ENCODE results near the gene WSCD2. TPM values are rescaled to one million over a fixed set of nuclear protein-coding genes. Genes with fewer than 3 reads are reported as not detected.

WSCD2 gene
- polyA plus RNA-seq, 3 donors from 2014 or later = not detected

DNA sequence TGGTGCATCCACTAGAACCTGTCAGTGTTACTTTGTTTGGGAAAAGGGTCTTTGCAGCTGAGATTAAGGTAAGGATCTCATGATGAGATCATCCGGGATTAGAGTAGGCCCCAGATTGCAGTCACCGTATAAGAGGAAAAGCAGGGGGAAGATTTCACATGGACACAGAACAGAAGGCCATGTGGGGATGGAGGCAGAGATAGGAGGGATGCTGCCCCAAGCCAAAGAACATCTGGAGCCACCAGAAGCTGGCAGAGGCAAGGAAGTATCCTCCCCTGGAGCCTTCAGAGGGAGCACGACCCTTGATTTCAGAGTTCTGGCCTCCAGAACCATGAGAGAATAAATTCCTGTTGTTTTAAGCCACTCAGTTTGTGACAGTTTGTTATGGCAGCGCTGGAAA is 170.4 kb downstream of the WSCD2 start:
- peak overlapping the region; percentile 7 to 80 (median 40) for H3K4me3 Mint-ChIP-seq
- peak overlapping the region; percentile 91 to 97 (median 95) for H3K27ac Mint-ChIP-seq
- peaks cover 0 to 2% (median 0%) of the 10 kb centered on the region in 6 donors for H3K9me3 Mint-ChIP-seq
- peaks cover 100% of the 10 kb centered on the region in 2 donors for H3K4me1 Mint-ChIP-seq
- DNase-seq = no peak
- peaks cover 9 to 14% (median 11%) of the 10 kb centered on the region in 3 donors for H3K27me3 Mint-ChIP-seq (ENCODE audit: low read depth in 3 of 3)
- H3K36me3 Mint-ChIP-seq = peaks cover 6 to 14% (median 13%) of the 10 kb centered on the region in 3 donors

Other genes with a start within 250 kb of the WSCD2 start
- gene CMKLR1, start 210.0 kb downstream of the WSCD2 start, polyA plus RNA-seq = 10 to 100 TPM; 32.5 to 83.7 (median 49.6) TPM

Data from immature natural killer cell (primary cell).